Right lobe of liver (tissue), 6 donors: ENCODE data around the gene KCNQ2. TPM values are rescaled to one million over a fixed set of nuclear protein-coding genes. Genes with fewer than 3 reads are reported as not detected.

Experiments
- ATAC-seq, 4 donors: fragments of 200-7000 bp; cut with Tn5 transposase; one replicate each; pipeline ENCODE4 v1.9.1; 2020; ENCODE audit warnings: mild to moderate bottlenecking in 4 of 4, moderate library complexity in 4 of 4
- DNase-seq, 3 donors: peaks; one replicate each; pipeline ENCODE4 v3.0.0-alpha.2; 2020
- H3K27ac ChIP-seq, 3 donors: fragments of 200-600 bp; one replicate each; pipeline ENCODE4 v1.8.0; 2022
- H3K27me3 ChIP-seq, 2 donors: fragments of 200-600 bp; one replicate each; pipeline ENCODE4 v1.8.0; 2022
- H3K36me3 ChIP-seq, 4 donors: fragments of 200-600 bp; sonication (generic) in 1 of 4; one replicate each; pipeline versions ENCODE4 v1.5.1 to v1.8.0; 2017 to 2022; ENCODE audit warnings: control low read depth in 1 of 4
- H3K4me1 ChIP-seq, 4 donors: fragments of 200-600 bp; sonication (generic) in 1 of 4; one replicate each; pipeline versions ENCODE4 v1.5.1 to v1.8.0; 2017 to 2022; ENCODE audit warnings: control low read depth in 1 of 4
- H3K4me3 ChIP-seq, 3 donors: fragments of 200-600 bp; one replicate each; pipeline ENCODE4 v1.8.0; 2022
- H3K9me3 ChIP-seq, 4 donors: fragments of 200-600 bp; sonication (generic) in 1 of 4; one replicate each; pipeline versions ENCODE4 v1.5.1 to v1.8.0; 2017 to 2022; ENCODE audit warnings: control low read depth in 1 of 4
- CTCF ChIP-seq, 4 donors: fragments of 200-600 bp in 3 of 4; fragments of 450-650 bp in 1 of 4; IDR thresholded peaks; one replicate each; pipeline versions ENCODE4 v1.5.1 to v1.8.0; 2016 to 2022; ENCODE audit warnings: antibody characterized with exemption in 4 of 4, mild to moderate bottlenecking in 2 of 4
- POLR2A ChIP-seq: fragments of 450-650 bp; IDR thresholded peaks from one replicate; pipeline ENCODE4 v1.6.1; 2017; ENCODE audit warnings: antibody characterized with exemption, mild to moderate bottlenecking
- WGBS: methylation state at CpG from one replicate; pipeline ENCODE4 v1.1.6; 2018; ENCODE audit warnings: low coverage, low lambda C conversion rate; ENCODE audit not compliant: insufficient coverage; ENCODE audit errors: missing lambda C conversion rate; 5-methylcytosine and 5-hydroxymethylcytosine counted together
- intact Hi-C, 2 donors: fragments of 100-400 bp; cut with DNase I; formaldehyde crosslinking; loops; one replicate each; pipeline versions ENCODE4 v1.11.2 to v1.14.1; 2022
- total RNA-seq, 6 experiments: library from RNA; depleted of rRNA in 2 of 6; stranded (reverse); fragments of >200 nt in 2 of 6; fragmentation: NEBNext Ultra II Directional in 3 of 6; extraction: Animal tissue kit (Norgen Biotek cat#: 25700) in 3 of 6; gene quantifications; one replicate each; pipeline versions ENCODE4 v1.1.0 to v1.2.4, GENCODE V29; 2016 to 2023
- donor health status: DM: no; HTN: yes; CAD: no.
- donor health status: DM: no; HTN: no; CAD: no.
- donor health status: DM: no; HTN: no; CAD: no.
- donor health status: DM: no; HTN: yes; CAD: no.
- donor health status: DM: no; HTN: yes; CAD: no.

Gene KCNQ2
- total RNA-seq, 6 experiments from 2014 or later: not detected

GRCh38 chr20:63449025-63449424 is 23.4 kb downstream of the KCNQ2 start:
- 78% methylated on average over 5 of the region's 5 CpGs for WGBS
- no peaks in the 10 kb centered on the region for H3K27me3 ChIP-seq
- TF ChIP-seq POLR2A: no peak
- no peak for TF ChIP-seq CTCF (IDR thresholded peaks at IDR 0.05)

GRCh38 chr20:63448031-63448430 is 24.4 kb downstream of the KCNQ2 start:
- Histone ChIP-seq H3K27me3 (no peaks in the 10 kb centered on the region), H3K36me3 (no peaks in the 10 kb centered on the region), H3K9me3 (no peaks in the 10 kb centered on the region), H3K27ac (no peak overlapping the region), H3K4me3 (no peak overlapping the region), H3K4me1 (no peaks in the 10 kb centered on the region)
- no peak for TF ChIP-seq POLR2A
- TF ChIP-seq CTCF (IDR thresholded peaks at IDR 0.05): no peak
- DNase-seq: no peak
- no peak for ATAC-seq
- intact Hi-C loops: no loop called here
- 56% methylated on average over 10 of the region's 18 CpGs for WGBS

More at GRCh38 chr20:63449025-63449424, 23.4 kb downstream of the KCNQ2 start:
- intact Hi-C loops: no loop called here
- no peak overlapping the region for H3K4me3 ChIP-seq
- DNase-seq (no peak), ATAC-seq (no peak)
- H3K27ac ChIP-seq: no peak overlapping the region
- no peaks in the 10 kb centered on the region for H3K9me3 ChIP-seq
- no peaks in the 10 kb centered on the region for H3K36me3 ChIP-seq
- H3K4me1 ChIP-seq: no peaks in the 10 kb centered on the region

- ATAC-seq (no peak), DNase-seq (no peak)
- intact Hi-C loops: no loop called here
- Histone ChIP-seq H3K4me3 (no peak overlapping the region), H3K27ac (no peak overlapping the region), H3K36me3 (no peaks in the 10 kb centered on the region), H3K27me3 (no peaks in the 10 kb centered on the region), H3K4me1 (no peaks in the 10 kb centered on the region), H3K9me3 (no peaks in the 10 kb centered on the region)
- WGBS: 62% methylated on average over 12 of the region's 16 CpGs
- TF ChIP-seq POLR2A: no peak
- no peak for TF ChIP-seq CTCF (IDR thresholded peaks at IDR 0.05)
Measured at GRCh38 chr20:63447320-63447719, 25.1 kb downstream of the KCNQ2 start.

GRCh38 chr20:63446216-63447024 is 26.0 kb downstream of the KCNQ2 start:
- no peak for ATAC-seq
- Histone ChIP-seq H3K36me3 (no peaks in the 10 kb centered on the region), H3K27ac (no peak overlapping the region), H3K4me1 (no peaks in the 10 kb centered on the region), H3K9me3 (no peaks in the 10 kb centered on the region), H3K4me3 (no peak overlapping the region), H3K27me3 (no peaks in the 10 kb centered on the region)
- TF ChIP-seq CTCF (IDR thresholded peaks at IDR 0.05) (no peak), POLR2A (no peak)
- DNase-seq: no peak
- intact Hi-C loops: no loop called here
- 57% methylated on average over 11 of the region's 31 CpGs for WGBS
